Hair follicle dermal papilla cell (primary cell): ENCODE results near the gene TNFSF13B. TPM values are rescaled to one million over a fixed set of nuclear protein-coding genes. Genes with fewer than 3 reads are reported as not detected.

Experiments used
- small RNA-seq: library from RNA; depleted of rRNA; stranded (forward); fragments of <200 nt; gene quantifications from one replicate; pipeline ENCODE3, GENCODE V24; 2012
- total RNA-seq: library from RNA; depleted of rRNA; stranded (reverse); fragments of >200 nt; gene quantifications from 2 replicates; pipeline ENCODE4 v1.2.3, GENCODE V29; 2012

TNFSF13B gene, protein sequence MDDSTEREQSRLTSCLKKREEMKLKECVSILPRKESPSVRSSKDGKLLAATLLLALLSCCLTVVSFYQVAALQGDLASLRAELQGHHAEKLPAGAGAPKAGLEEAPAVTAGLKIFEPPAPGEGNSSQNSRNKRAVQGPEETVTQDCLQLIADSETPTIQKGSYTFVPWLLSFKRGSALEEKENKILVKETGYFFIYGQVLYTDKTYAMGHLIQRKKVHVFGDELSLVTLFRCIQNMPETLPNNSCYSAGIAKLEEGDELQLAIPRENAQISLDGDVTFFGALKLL
- 1.8 and 3.6 TPM in 2 replicates for total RNA-seq

DNA sequence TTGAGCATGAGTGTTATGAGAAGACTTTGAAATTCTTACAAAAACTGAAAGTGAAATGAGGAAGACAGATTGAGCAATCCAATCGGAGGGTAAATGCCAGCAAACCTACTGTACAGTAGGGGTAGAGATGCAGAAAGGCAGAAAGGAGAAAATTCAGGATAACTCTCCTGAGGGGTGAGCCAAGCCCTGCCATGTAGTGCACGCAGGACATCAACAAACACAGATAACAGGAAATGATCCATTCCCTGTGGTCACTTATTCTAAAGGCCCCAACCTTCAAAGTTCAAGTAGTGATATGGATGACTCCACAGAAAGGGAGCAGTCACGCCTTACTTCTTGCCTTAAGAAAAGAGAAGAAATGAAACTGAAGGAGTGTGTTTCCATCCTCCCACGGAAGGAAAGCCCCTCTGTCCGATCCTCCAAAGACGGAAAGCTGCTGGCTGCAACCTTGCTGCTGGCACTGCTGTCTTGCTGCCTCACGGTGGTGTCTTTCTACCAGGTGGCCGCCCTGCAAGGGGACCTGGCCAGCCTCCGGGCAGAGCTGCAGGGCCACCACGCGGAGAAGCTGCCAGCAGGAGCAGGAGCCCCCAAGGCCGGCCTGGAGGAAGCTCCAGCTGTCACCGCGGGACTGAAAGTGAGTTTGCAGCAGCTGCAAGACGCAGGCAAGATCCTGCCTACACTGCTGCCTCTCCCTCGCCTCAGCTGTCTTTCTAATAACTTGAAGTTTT lies at the start of gene TNFSF13B:
TSS of gene TNFSF13B (plus strand) at position 118 of the 728 bp plus-strand sequence. CDS start at position 296, 178 bp downstream.

Small RNAs within 50 kb of the gene (small RNA-seq; reads per million reads assigned to genes)
- gene RNA5SP39, result not detected

Other genes starting within 250 kb of the TNFSF13B start
- 11.0 and 11.4 TPM in 2 replicates for gene LIG4, start 54.2 kb upstream of the TNFSF13B start, total RNA-seq
- gene ABHD13, start 51.3 kb upstream of the TNFSF13B start, total RNA-seq, result 9.7 and 11.5 TPM in 2 replicates